HUES48 (cell line): ENCODE results near the gene CPE.

Source experiments
- H3K27ac ChIP-seq: one replicate; pipeline ENCODE4 v1.7.0; 2013; ENCODE audit warnings: low read depth, low read length, inconsistent platforms
- H3K27me3 ChIP-seq: 2 replicates; pipeline ENCODE4 v1.6.1; 2013; ENCODE audit warnings: mild to moderate bottlenecking, low read length; ENCODE audit not compliant: control insufficient read depth, insufficient read depth
- H3K36me3 ChIP-seq: 2 replicates; pipeline ENCODE4 v1.6.1; 2013; ENCODE audit warnings: low read length; ENCODE audit not compliant: control insufficient read depth, insufficient read depth
- H3K4me1 ChIP-seq: 2 replicates; pipeline ENCODE4 v1.6.1; 2013; ENCODE audit warnings: mild to moderate bottlenecking, low read length; ENCODE audit not compliant: control insufficient read depth, insufficient read depth
- H3K4me3 ChIP-seq: 2 replicates; pipeline ENCODE4 v1.5.1; 2013; ENCODE audit warnings: mild to moderate bottlenecking, low read depth, low read length
- H3K9ac ChIP-seq: 2 replicates; pipeline ENCODE4 v1.6.1; 2013; ENCODE audit warnings: mild to moderate bottlenecking, low read depth, low read length, moderate library complexity
- H3K9me3 ChIP-seq: 2 replicates; pipeline ENCODE4 v1.6.1; 2013; ENCODE audit warnings: low read length; ENCODE audit not compliant: control insufficient read depth, insufficient read depth

The CPE gene

GRCh38 chr4:165367040-165367439 lies 11.8 kb upstream of the CPE start:
- Histone ChIP-seq H3K27ac (no peak overlapping the region), H3K9ac (no peak overlapping the region), H3K27me3 (no peaks in the 10 kb centered on the region), H3K36me3 (no peaks in the 10 kb centered on the region), H3K9me3 (no peaks in the 10 kb centered on the region), H3K4me1 (peaks cover 21% of the 10 kb centered on the region), H3K4me3 (no peak overlapping the region)

GRCh38 chr4:165368114-165368513 lies 10.7 kb upstream of the CPE start:
- H3K36me3 ChIP-seq: no peaks in the 10 kb centered on the region
- H3K4me1 ChIP-seq: peaks cover 21% of the 10 kb centered on the region
- no peaks in the 10 kb centered on the region for H3K9me3 ChIP-seq
- no peak overlapping the region for H3K9ac ChIP-seq
- H3K27me3 ChIP-seq: no peaks in the 10 kb centered on the region
- no peak overlapping the region for H3K27ac ChIP-seq
- H3K4me3 ChIP-seq: no peak overlapping the region

GRCh38 chr4:165368567-165368966 lies 10.2 kb upstream of the CPE start:
- Histone ChIP-seq H3K4me1 (peaks cover 21% of the 10 kb centered on the region), H3K9ac (no peak overlapping the region), H3K4me3 (no peak overlapping the region), H3K27me3 (no peaks in the 10 kb centered on the region), H3K36me3 (no peaks in the 10 kb centered on the region), H3K9me3 (no peaks in the 10 kb centered on the region), H3K27ac (no peak overlapping the region)

- H3K27ac ChIP-seq: no peak overlapping the region
- H3K4me1 ChIP-seq: peaks cover 18% of the 10 kb centered on the region
- no peaks in the 10 kb centered on the region for H3K9me3 ChIP-seq
- H3K4me3 ChIP-seq: no peak overlapping the region
- H3K27me3 ChIP-seq: no peaks in the 10 kb centered on the region
- H3K36me3 ChIP-seq: no peaks in the 10 kb centered on the region
- H3K9ac ChIP-seq: no peak overlapping the region
Observed at GRCh38 chr4:165369522-165369921, 9.3 kb upstream of the CPE start.

GRCh38 chr4:165370530-165370929 lies 8.3 kb upstream of the CPE start:
- peaks cover 12% of the 10 kb centered on the region for H3K4me1 ChIP-seq
- no peak overlapping the region for H3K9ac ChIP-seq
- no peaks in the 10 kb centered on the region for H3K27me3 ChIP-seq
- H3K36me3 ChIP-seq: no peaks in the 10 kb centered on the region
- H3K4me3 ChIP-seq: no peak overlapping the region
- H3K9me3 ChIP-seq: no peaks in the 10 kb centered on the region
- no peak overlapping the region for H3K27ac ChIP-seq

- H3K9ac ChIP-seq: no peak overlapping the region
- H3K4me1 ChIP-seq: peaks cover 13% of the 10 kb centered on the region
- H3K4me3 ChIP-seq: no peak overlapping the region
- no peaks in the 10 kb centered on the region for H3K36me3 ChIP-seq
- no peak overlapping the region for H3K27ac ChIP-seq
- no peaks in the 10 kb centered on the region for H3K9me3 ChIP-seq
- H3K27me3 ChIP-seq: peaks cover 31% of the 10 kb centered on the region
Observed at GRCh38 chr4:165375465-165375864, 3.3 kb upstream of the CPE start.

- peaks cover 22% of the 10 kb centered on the region for H3K4me1 ChIP-seq
- H3K36me3 ChIP-seq: no peaks in the 10 kb centered on the region
- no peaks in the 10 kb centered on the region for H3K9me3 ChIP-seq
- H3K9ac ChIP-seq: no peak overlapping the region
- H3K27me3 ChIP-seq: peaks cover 35% of the 10 kb centered on the region
- no peak overlapping the region for H3K27ac ChIP-seq
- H3K4me3 ChIP-seq: peak overlapping the region; percentile 72
Observed at GRCh38 chr4:165378398-165378744, 437 bp upstream of the CPE start.

- H3K9me3 ChIP-seq: no peaks in the 10 kb centered on the region
- no peak overlapping the region for H3K27ac ChIP-seq
- H3K4me1 ChIP-seq: peaks cover 31% of the 10 kb centered on the region
- H3K36me3 ChIP-seq: no peaks in the 10 kb centered on the region
- H3K4me3 ChIP-seq: peak overlapping the region; percentile 72
- peaks cover 35% of the 10 kb centered on the region for H3K27me3 ChIP-seq
- H3K9ac ChIP-seq: no peak overlapping the region
Observed at GRCh38 chr4:165379678-165380064, 863 bp downstream of the CPE start.

GRCh38 chr4:165380805-165381204 lies 2.0 kb downstream of the CPE start:
- Histone ChIP-seq H3K9me3 (no peaks in the 10 kb centered on the region), H3K27me3 (peaks cover 35% of the 10 kb centered on the region), H3K9ac (no peak overlapping the region), H3K4me1 (peaks cover 31% of the 10 kb centered on the region), H3K36me3 (no peaks in the 10 kb centered on the region), H3K4me3 (no peak overlapping the region), H3K27ac (no peak overlapping the region)

GRCh38 chr4:165381821-165382373 lies 3.1 kb downstream of the CPE start:
- no peaks in the 10 kb centered on the region for H3K9me3 ChIP-seq
- peaks cover 36% of the 10 kb centered on the region for H3K4me1 ChIP-seq
- no peaks in the 10 kb centered on the region for H3K36me3 ChIP-seq
- H3K4me3 ChIP-seq: no peak overlapping the region
- peaks cover 35% of the 10 kb centered on the region for H3K27me3 ChIP-seq
- H3K27ac ChIP-seq: no peak overlapping the region
- no peak overlapping the region for H3K9ac ChIP-seq

- Histone ChIP-seq H3K9me3 (no peaks in the 10 kb centered on the region), H3K27ac (no peak overlapping the region), H3K27me3 (peaks cover 31% of the 10 kb centered on the region), H3K4me1 (peaks cover 36% of the 10 kb centered on the region), H3K9ac (no peak overlapping the region), H3K36me3 (no peaks in the 10 kb centered on the region), H3K4me3 (no peak overlapping the region)
Observed at GRCh38 chr4:165382640-165383039, 3.8 kb downstream of the CPE start.

GRCh38 chr4:165383591-165384073 lies 4.8 kb downstream of the CPE start:
- Histone ChIP-seq H3K4me1 (peaks cover 32% of the 10 kb centered on the region), H3K36me3 (no peaks in the 10 kb centered on the region), H3K4me3 (no peak overlapping the region), H3K27me3 (peaks cover 21% of the 10 kb centered on the region), H3K9ac (no peak overlapping the region), H3K9me3 (no peaks in the 10 kb centered on the region), H3K27ac (no peak overlapping the region)
